Fibroblast of mammary gland (primary cell): Measurements from ENCODE around the gene PSMA2.

Experiments
- DNase-seq: peaks from one replicate; pipeline ENCODE4 v3.0.0-alpha.2; 2010; ENCODE audit warnings: low read depth
- H3K4me3 ChIP-seq: 2 replicates; pipeline ENCODE4 v1.5.1; 2011; ENCODE audit warnings: low read depth, mild to moderate bottlenecking, low read length, moderate library complexity; ENCODE audit not compliant: control insufficient read depth
- TF ChIP-seq, protein P1 (sequence below): conservative IDR thresholded peaks from 2 replicates; pipeline ENCODE4 v1.5.1; 2011; ENCODE audit warnings: low read depth, low read length, inconsistent platforms; ENCODE audit not compliant: control insufficient read depth, insufficient read depth

The PSMA2 gene

DNA sequence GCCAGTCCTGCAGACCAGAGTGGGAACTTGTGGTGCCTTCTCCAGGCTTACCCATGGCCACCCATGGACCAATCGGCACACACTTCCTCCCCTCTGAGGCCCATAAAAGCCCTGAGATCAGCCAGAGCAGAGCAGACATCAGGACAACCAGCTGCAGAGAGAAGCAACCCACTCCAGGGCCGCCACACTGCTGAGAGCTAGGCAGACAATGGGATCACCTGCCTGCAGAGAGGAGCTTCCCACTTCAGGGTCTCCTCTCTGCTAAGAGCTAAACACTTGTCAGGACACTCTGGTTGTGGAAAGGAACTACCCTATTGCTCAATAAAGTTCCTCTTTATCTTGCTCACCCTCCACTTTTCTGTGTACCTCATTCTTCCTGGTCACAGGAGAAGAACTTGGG is 54.1 kb downstream of the PSMA2 start:
- no peak overlapping the region for H3K4me3 ChIP-seq

DNA sequence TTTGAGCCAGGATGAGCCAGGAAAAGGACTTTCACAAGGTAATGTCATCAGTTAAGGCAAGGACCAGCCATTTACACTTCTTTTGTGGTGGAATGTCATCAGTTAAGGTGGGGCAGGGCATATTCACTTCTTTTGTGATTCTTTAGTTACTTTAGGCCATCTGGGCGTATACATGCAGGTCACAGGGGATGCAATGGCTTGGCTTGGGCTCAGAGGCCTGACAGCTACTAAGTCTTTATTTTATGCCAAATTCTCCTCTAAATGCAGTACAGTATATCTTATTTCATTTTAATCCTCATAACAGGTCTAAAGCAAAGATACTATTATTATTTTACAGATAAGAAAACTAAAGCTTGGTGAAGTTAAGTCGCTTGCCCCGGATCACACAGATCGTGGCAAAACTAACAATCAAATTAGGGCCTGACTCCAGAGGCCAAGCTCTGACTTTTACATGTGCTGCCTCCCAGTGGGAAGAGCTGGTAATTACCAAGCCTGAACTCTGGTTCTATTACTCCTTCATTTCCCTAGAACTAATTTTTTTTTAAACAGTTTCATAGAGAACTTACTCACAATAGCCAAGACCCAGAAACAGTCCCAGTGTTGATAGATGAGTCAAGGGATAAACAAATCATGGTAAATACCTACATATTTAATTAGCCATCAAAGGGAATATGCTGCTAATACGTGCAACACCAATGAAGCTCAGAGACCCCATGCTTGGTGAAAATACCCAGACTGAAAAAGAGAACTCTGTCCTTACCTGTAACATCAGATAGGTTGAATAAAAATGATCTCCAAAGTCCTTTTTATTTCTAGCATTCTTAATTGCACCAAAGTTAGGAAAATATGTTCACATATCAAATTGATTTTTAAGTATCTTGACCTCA is 55.5 kb downstream of the PSMA2 start:
- peak; percentile 69 for DNase-seq
- TF ChIP-seq, protein P1, sequence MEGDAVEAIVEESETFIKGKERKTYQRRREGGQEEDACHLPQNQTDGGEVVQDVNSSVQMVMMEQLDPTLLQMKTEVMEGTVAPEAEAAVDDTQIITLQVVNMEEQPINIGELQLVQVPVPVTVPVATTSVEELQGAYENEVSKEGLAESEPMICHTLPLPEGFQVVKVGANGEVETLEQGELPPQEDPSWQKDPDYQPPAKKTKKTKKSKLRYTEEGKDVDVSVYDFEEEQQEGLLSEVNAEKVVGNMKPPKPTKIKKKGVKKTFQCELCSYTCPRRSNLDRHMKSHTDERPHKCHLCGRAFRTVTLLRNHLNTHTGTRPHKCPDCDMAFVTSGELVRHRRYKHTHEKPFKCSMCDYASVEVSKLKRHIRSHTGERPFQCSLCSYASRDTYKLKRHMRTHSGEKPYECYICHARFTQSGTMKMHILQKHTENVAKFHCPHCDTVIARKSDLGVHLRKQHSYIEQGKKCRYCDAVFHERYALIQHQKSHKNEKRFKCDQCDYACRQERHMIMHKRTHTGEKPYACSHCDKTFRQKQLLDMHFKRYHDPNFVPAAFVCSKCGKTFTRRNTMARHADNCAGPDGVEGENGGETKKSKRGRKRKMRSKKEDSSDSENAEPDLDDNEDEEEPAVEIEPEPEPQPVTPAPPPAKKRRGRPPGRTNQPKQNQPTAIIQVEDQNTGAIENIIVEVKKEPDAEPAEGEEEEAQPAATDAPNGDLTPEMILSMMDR = peak; percentile 85
- H3K4me3 ChIP-seq = no peak overlapping the region

More for the DNA sequence above, 54.1 kb downstream of the PSMA2 start:
- DNase-seq = no peak
- TF ChIP-seq, protein P1 = no peak

DNA sequence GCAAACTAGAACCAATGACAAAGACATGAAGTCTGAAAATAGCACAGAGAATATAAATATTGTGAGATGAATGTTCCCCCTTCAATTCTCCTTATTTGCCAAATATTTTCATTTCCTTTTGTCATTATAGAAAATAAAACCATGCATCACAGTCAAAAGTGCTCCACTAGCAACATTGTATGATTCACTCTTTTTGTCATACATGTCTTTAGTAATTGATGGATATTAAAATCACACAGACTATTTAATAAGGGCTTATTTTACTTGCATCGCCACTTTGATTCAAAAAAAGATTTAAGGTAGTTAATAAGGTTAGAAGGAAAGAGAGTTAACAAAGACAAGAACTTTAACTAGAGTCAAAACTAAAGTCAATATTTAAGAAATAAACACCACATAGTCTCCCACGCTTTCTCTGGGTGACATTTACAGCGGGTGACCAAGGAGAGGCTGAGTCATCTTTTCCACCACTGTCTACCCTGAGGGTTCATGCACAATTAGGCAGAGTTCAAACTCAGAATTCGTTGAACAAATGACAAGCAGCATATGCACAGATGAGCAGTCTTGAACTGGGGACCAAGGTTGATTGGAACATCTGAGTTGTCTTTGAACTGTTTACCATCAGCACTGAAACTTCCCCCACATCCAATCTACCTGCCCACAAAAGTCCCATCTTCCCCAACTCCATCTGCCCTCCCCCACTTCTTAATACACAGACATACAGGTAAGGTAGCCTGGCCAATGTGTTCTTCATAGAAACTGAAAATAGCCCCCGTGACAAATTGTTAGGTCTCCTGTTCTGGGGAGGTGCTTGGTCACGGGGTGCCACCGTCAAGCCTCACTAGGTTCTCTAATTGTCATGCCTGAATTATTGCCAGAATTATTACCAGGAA is 62.6 kb downstream of the PSMA2 start:
- DNase-seq = no peak
- TF ChIP-seq, protein P1 = no peak
- H3K4me3 ChIP-seq = no peak overlapping the region

DNA sequence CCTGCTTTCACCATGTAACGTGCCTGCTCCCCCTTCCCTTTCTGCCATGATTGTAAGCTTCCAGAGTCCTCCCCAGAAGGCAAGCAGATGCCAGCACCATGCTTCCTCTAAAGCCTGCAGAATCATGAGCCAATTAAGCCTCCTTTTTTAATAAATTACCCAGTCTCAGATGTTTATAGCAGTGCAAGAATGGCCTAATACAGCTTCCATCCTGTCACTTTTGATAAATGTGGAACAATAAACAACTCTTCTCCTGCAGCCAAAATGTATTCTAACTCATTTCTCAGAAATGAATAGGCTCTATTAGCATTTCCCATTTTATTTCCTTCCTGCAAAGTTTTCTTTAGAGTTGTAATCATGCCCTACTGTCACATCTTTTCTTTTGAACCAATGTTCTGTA is 63.5 kb downstream of the PSMA2 start:
- DNase-seq = no peak
- no peak overlapping the region for H3K4me3 ChIP-seq
- TF ChIP-seq, protein P1 = no peak
